Keratinocyte (primary cell): ENCODE data around the gene TP63. TPM values are rescaled to one million over a fixed set of nuclear protein-coding genes. Genes with fewer than 3 reads are reported as not detected.
A peak's percentile ranks its signal among the peaks of the same experiment; 100 is the strongest.

Experiments
- DNase-seq: peaks from one replicate; pipeline ENCODE4 v3.0.0-alpha.2; 2011; ENCODE audit warnings: low read depth, missing footprints, low spot score
- FAIRE-seq: peaks from 2 replicates; lab custom pipeline; 2011; peaks lifted over from hg19 to GRCh38; lab: Jason Lieb, UNC
- H2AFZ ChIP-seq: 2 replicates; pipeline ENCODE4 v1.6.0; 2012; ENCODE audit warnings: low read length, control low read depth, inconsistent platforms; ENCODE audit not compliant: control insufficient read depth
- H3K27ac ChIP-seq: 2 replicates; pipeline ENCODE4 v1.5.1; 2011; ENCODE audit warnings: low read length; ENCODE audit not compliant: control insufficient read depth, insufficient read depth
- H3K27me3 ChIP-seq: 3 replicates; pipeline ENCODE4 v1.6.0; 2011; ENCODE audit warnings: low read length; ENCODE audit not compliant: control insufficient read depth, insufficient read depth; ENCODE audit errors: extremely low read depth
- H3K36me3 ChIP-seq, 2 experiments: 2 replicates in 1 of 2; 3 replicates in 1 of 2; pipeline ENCODE4 v1.5.1; 2011; ENCODE audit warnings: low read length in 2 of 2, mild to moderate bottlenecking in 1 of 2; ENCODE audit not compliant: control insufficient read depth in 2 of 2, insufficient read depth in 2 of 2; ENCODE audit errors: extremely low read depth in 1 of 2
- H3K4me1 ChIP-seq: 3 replicates; pipeline ENCODE4 v1.5.1; 2011; ENCODE audit warnings: low read length; ENCODE audit not compliant: control insufficient read depth, insufficient read depth; ENCODE audit errors: extremely low read depth
- H3K4me2 ChIP-seq: 3 replicates; pipeline ENCODE4 v1.6.0; 2011; ENCODE audit warnings: low read depth, low read length; ENCODE audit not compliant: control insufficient read depth, insufficient read depth; ENCODE audit errors: extremely low read depth
- H3K4me3 ChIP-seq, 3 experiments: fragments of 200-600 bp in 1 of 3; sonication (generic) in 1 of 3; 2 replicates in 2 of 3; 3 replicates in 1 of 3; pipeline ENCODE4 v1.5.1; 2011 to 2016; ENCODE audit warnings: low read length in 3 of 3, mild to moderate bottlenecking in 3 of 3, control low read depth in 2 of 3, inconsistent platforms in 1 of 3, low read depth in 1 of 3, mixed read lengths in 1 of 3, mixed run types in 1 of 3, moderate library complexity in 1 of 3; ENCODE audit not compliant: control insufficient read depth in 2 of 3, insufficient read depth in 2 of 3; ENCODE audit errors: extremely low read depth in 1 of 3
- H3K79me2 ChIP-seq: 2 replicates; pipeline ENCODE4 v1.6.0; 2012; ENCODE audit warnings: low read length; ENCODE audit not compliant: control insufficient read depth, insufficient read depth
- H3K9ac ChIP-seq: 3 replicates; pipeline ENCODE4 v1.6.0; 2011; ENCODE audit warnings: low read length; ENCODE audit not compliant: control insufficient read depth, insufficient read depth; ENCODE audit errors: extremely low read depth
- H3K9me1 ChIP-seq: 3 replicates; pipeline ENCODE4 v1.6.0; 2011; ENCODE audit warnings: low read length; ENCODE audit not compliant: control insufficient read depth, insufficient read depth; ENCODE audit errors: extremely low read depth
- H3K9me3 ChIP-seq: 2 replicates; pipeline ENCODE4 v1.5.1; 2012; ENCODE audit warnings: low read depth, low read length; ENCODE audit not compliant: control insufficient read depth
- H4K20me1 ChIP-seq: 3 replicates; pipeline ENCODE4 v1.6.0; 2011; ENCODE audit warnings: low read length; ENCODE audit not compliant: control insufficient read depth, insufficient read depth; ENCODE audit errors: extremely low read depth
- CTCF ChIP-seq, 3 experiments: IDR thresholded peaks in 1 of 3; conservative IDR thresholded peaks in 1 of 3; optimal IDR thresholded peaks in 1 of 3; 2 replicates in 2 of 3; 3 replicates in 1 of 3; pipeline versions ENCODE3 to v1.5.1; 2011; ENCODE audit warnings: low read length in 3 of 3, mild to moderate bottlenecking in 3 of 3, moderate library complexity in 2 of 3, control low read depth in 1 of 3, inconsistent platforms in 1 of 3; ENCODE audit not compliant: insufficient read depth in 2 of 3; ENCODE audit errors: extremely low read depth in 1 of 3
- EZH2 ChIP-seq: IDR thresholded peaks from one replicate; pipeline ENCODE4 v1.6.1; 2012; ENCODE audit warnings: inconsistent platforms, mild to moderate bottlenecking, low read length, moderate library complexity
- dilution Hi-C: fragments of 300-500 bp; cut with MboI; formaldehyde crosslinking; loops from one replicate; pipeline ENCODE4 v1.7.0; 2020; ENCODE audit warnings: low sequenced_read_pairs; ENCODE audit not compliant: extremely low pct_ligation_motif_present
- polyA plus RNA-seq, 5 experiments: library from polyadenylated mRNA; depleted of rRNA in 3 of 5; stranded (reverse) in 3 of 5; stranded (forward) in 1 of 5; unstranded in 1 of 5; fragments of >200 nt; gene quantifications; 1 replicate in 1 of 5; 2 replicates in 3 of 5; 3 replicates in 1 of 5; pipeline versions ENCODE4 v1.2.1 to v1.2.3, GENCODE V29; 2011 to 2012; ENCODE audit warnings: missing spikeins in 2 of 5, low read depth in 1 of 5, low replicate concordance in 1 of 5

TP63 gene
- polyA plus RNA-seq, 1 donor (not counting 4 experiments of a cell fraction or from before 2014, with no cell fraction given): 214 TPM

- no peaks in the 10 kb centered on the region for H3K9me1 ChIP-seq
- dilution Hi-C loops: no loop called here
Observed at GRCh38 chr3:189921770-189922169, 290.6 kb downstream of the TP63 start.

GRCh38 chr3:189927975-189928895 is 297.0 kb downstream of the TP63 start:
- peak; percentile 100 for FAIRE-seq
- peak overlapping the region; percentile 22 for H2AFZ ChIP-seq

More at GRCh38 chr3:189921770-189922169, 290.6 kb downstream of the TP63 start:
- Histone ChIP-seq H3K4me2 (no peak overlapping the region), H3K27ac (no peak overlapping the region), H3K27me3 (no peaks in the 10 kb centered on the region), H3K36me3 (no peaks in the 10 kb centered on the region), H3K79me2 (no peaks in the 10 kb centered on the region), H3K4me1 (no peaks in the 10 kb centered on the region), H3K9me3 (no peaks in the 10 kb centered on the region), H3K9ac (no peak overlapping the region), H3K4me3 (no peak overlapping the region), H2AFZ (no peak overlapping the region), H4K20me1 (no peaks in the 10 kb centered on the region)
- FAIRE-seq: peak; percentile 29
- no peak for DNase-seq
- no peak for TF ChIP-seq EZH2
- no peak for TF ChIP-seq CTCF (optimal IDR thresholded peaks at IDR 0.05 in 1 of 3, IDR thresholded peaks at IDR 0.05 in 1 of 3, conservative IDR thresholded peaks at IDR 0.05 in 1 of 3; ENCODE audit: extremely low read depth in 1 of 3, insufficient read depth in 2 of 3, low read length in 3 of 3)

More at GRCh38 chr3:189927975-189928895, 297.0 kb downstream of the TP63 start:
- TF ChIP-seq EZH2: no peak
- TF ChIP-seq CTCF (optimal IDR thresholded peaks at IDR 0.05 in 1 of 3, IDR thresholded peaks at IDR 0.05 in 1 of 3, conservative IDR thresholded peaks at IDR 0.05 in 1 of 3; ENCODE audit: extremely low read depth in 1 of 3, insufficient read depth in 2 of 3, low read length in 3 of 3): no peak
- Histone ChIP-seq H3K9ac (no peak overlapping the region), H3K4me1 (peaks cover 23% of the 10 kb centered on the region), H3K9me1 (no peaks in the 10 kb centered on the region), H3K4me2 (no peak overlapping the region), H4K20me1 (no peaks in the 10 kb centered on the region), H3K4me3 (no peak overlapping the region), H3K9me3 (no peaks in the 10 kb centered on the region), H3K36me3 (no peaks in the 10 kb centered on the region), H3K79me2 (no peaks in the 10 kb centered on the region), H3K27me3 (no peaks in the 10 kb centered on the region), H3K27ac (peak overlapping the region; percentile 75)
- dilution Hi-C loops: no loop called here
- DNase-seq: peak; percentile 69
